GM23248 (cell line): ENCODE results near the gene SEPHS1. TPM values are rescaled to one million over a fixed set of nuclear protein-coding genes. Genes with fewer than 3 reads are reported as not detected.

Experiments
- DNase-seq: peaks from one replicate; pipeline ENCODE4 v3.0.0-alpha.2; 2015
- H2AFZ ChIP-seq: fragments of 200-600 bp; sonication (generic); 2 replicates; pipeline ENCODE4 v1.6.1; 2016; ENCODE audit warnings: antibody characterized with exemption
- H3F3A ChIP-seq: fragments of 200-600 bp; sonication (generic); 2 replicates; pipeline ENCODE4 v1.6.1; 2016; ENCODE audit warnings: mild to moderate bottlenecking, antibody characterized with exemption, mixed run types; ENCODE audit not compliant: insufficient read depth
- H3K27ac ChIP-seq: fragments of 200-600 bp; sonication (generic); 2 replicates; pipeline ENCODE4 v1.5.1; 2016; ENCODE audit warnings: mild to moderate bottlenecking
- H3K27me3 ChIP-seq: fragments of 200-600 bp; sonication (generic); replicated peaks from 2 replicates; pipeline ENCODE4 v1.6.1; 2016; ENCODE audit warnings: mild to moderate bottlenecking; ENCODE audit not compliant: insufficient read depth
- H3K36me3 ChIP-seq: fragments of 200-600 bp; sonication (generic); 2 replicates; pipeline ENCODE4 v1.6.1; 2016; ENCODE audit warnings: low read depth, mild to moderate bottlenecking
- H3K4me1 ChIP-seq: fragments of 200-600 bp; sonication (generic); 2 replicates; pipeline ENCODE4 v1.6.1; 2016; ENCODE audit warnings: mild to moderate bottlenecking; ENCODE audit not compliant: insufficient read depth
- H3K4me2 ChIP-seq: fragments of 200-600 bp; sonication (generic); one replicate; pipeline ENCODE4 v1.6.1; 2016; ENCODE audit warnings: mild to moderate bottlenecking; ENCODE audit not compliant: unreplicated experiment
- H3K4me3 ChIP-seq: fragments of 200-600 bp; sonication (generic); 2 replicates; pipeline ENCODE4 v1.5.1; 2016; ENCODE audit warnings: mild to moderate bottlenecking
- H3K79me2 ChIP-seq: fragments of 200-600 bp; sonication (generic); 2 replicates; pipeline ENCODE4 v1.6.1; 2016; ENCODE audit warnings: mild to moderate bottlenecking; ENCODE audit not compliant: insufficient read depth
- H3K9ac ChIP-seq: fragments of 200-600 bp; sonication (generic); 2 replicates; pipeline ENCODE4 v1.6.1; 2016; ENCODE audit warnings: mild to moderate bottlenecking
- H3K9me2 ChIP-seq: fragments of 200-600 bp; sonication (generic); 2 replicates; pipeline ENCODE4 v1.6.1; 2016; ENCODE audit warnings: mixed run types, mild to moderate bottlenecking, moderate library complexity; ENCODE audit not compliant: insufficient read depth
- H3K9me3 ChIP-seq: fragments of 200-600 bp; sonication (generic); one replicate; pipeline ENCODE4 v1.6.1; 2017; ENCODE audit warnings: low read depth
- H4K20me1 ChIP-seq: fragments of 200-600 bp; sonication (generic); 2 replicates; pipeline ENCODE4 v1.6.0; 2016; ENCODE audit not compliant: insufficient read depth
- EZH2 ChIP-seq: fragments of 200-600 bp; sonication (generic); IDR thresholded peaks from 2 replicates; pipeline ENCODE4 v1.6.1; 2018; ENCODE audit warnings: antibody characterized with exemption, mild to moderate bottlenecking; ENCODE audit not compliant: insufficient read depth, poor library complexity, severe bottlenecking
- EZH2phosphoT487 ChIP-seq: fragments of 200-600 bp; sonication (generic); IDR thresholded peaks from 2 replicates; pipeline ENCODE4 v1.6.1; 2018; ENCODE audit warnings: antibody characterized with exemption, moderate library complexity, mild to moderate bottlenecking, low read depth; ENCODE audit not compliant: insufficient read depth
- WGBS, 2 experiments: methylation state at CpG; one replicate each; pipeline ENCODE4 v1.1.6; 2015 to 2017; ENCODE audit warnings: low lambda C conversion rate in 2 of 2, low coverage in 1 of 2; ENCODE audit errors: missing lambda C conversion rate in 2 of 2; 5-methylcytosine and 5-hydroxymethylcytosine counted together
- in situ Hi-C: fragments of 300-500 bp; cut with MboI; formaldehyde crosslinking; loops from 2 replicates; pipeline ENCODE4 v1.15.0; 2020
- polyA plus RNA-seq: library from polyadenylated mRNA; unstranded; fragments of >200 nt; fragmentation: Nextera tagmentation; extraction: Ambion mirVana; gene quantifications from 2 replicates; pipeline ENCODE4 v1.2.1, GENCODE V29; 2016
- total RNA-seq: library from RNA; depleted of rRNA; stranded (reverse); fragments of >200 nt; shearing (Covaris generic); gene quantifications from 2 replicates; pipeline ENCODE4 v1.2.3, GENCODE V29; 2014

The SEPHS1 gene
- total and polyA plus RNA-seq, 2 experiments from 2014 or later, result 16.6 to 35.0 TPM

- WGBS, 2 experiments, result 97% methylated on average over 3 of the region's 3 CpGs
- no peak overlapping the region for H2AFZ ChIP-seq
Measured at GRCh38 chr10:13329565-13329964, 18.5 kb downstream of the SEPHS1 start.

GRCh38 chr10:13328613-13329012 lies 19.5 kb downstream of the SEPHS1 start:
- Histone ChIP-seq H2AFZ (no peak overlapping the region), H4K20me1 (no peaks in the 10 kb centered on the region), H3K36me3 (peaks cover 52% of the 10 kb centered on the region), H3K79me2 (no peaks in the 10 kb centered on the region), H3K4me1 (no peaks in the 10 kb centered on the region), H3F3A (no peaks in the 10 kb centered on the region), H3K27me3 (no peaks in the 10 kb centered on the region), H3K27ac (no peak overlapping the region), H3K9ac (no peak overlapping the region), H3K4me3 (no peak overlapping the region), H3K9me3 (no peaks in the 10 kb centered on the region), H3K4me2 (no peak overlapping the region), H3K9me2 (no peaks in the 10 kb centered on the region)
- in situ Hi-C loops, result no loop called here
- no peak for TF ChIP-seq EZH2
- TF ChIP-seq EZH2phosphoT487, result no peak
- DNase-seq, result no peak
- 84% methylated on average over 10 of the region's 10 CpGs for WGBS, 2 experiments

More at GRCh38 chr10:13329565-13329964, 18.5 kb downstream of the SEPHS1 start:
- Histone ChIP-seq H3K36me3 (peaks cover 54% of the 10 kb centered on the region), H3K79me2 (no peaks in the 10 kb centered on the region), H3K9me2 (no peaks in the 10 kb centered on the region), H3K9ac (no peak overlapping the region), H3K4me1 (no peaks in the 10 kb centered on the region), H3K27me3 (no peaks in the 10 kb centered on the region), H3K27ac (no peak overlapping the region), H3K9me3 (no peaks in the 10 kb centered on the region), H3K4me2 (no peak overlapping the region), H3F3A (no peaks in the 10 kb centered on the region), H3K4me3 (no peak overlapping the region), H4K20me1 (no peaks in the 10 kb centered on the region)
- in situ Hi-C loops, result no loop called here
- no peak for TF ChIP-seq EZH2phosphoT487
- TF ChIP-seq EZH2, result no peak
- no peak for DNase-seq

- H3K9ac ChIP-seq, result no peak overlapping the region
- H3K27ac ChIP-seq, result no peak overlapping the region
- no peak overlapping the region for H3K4me3 ChIP-seq
- no peaks in the 10 kb centered on the region for H3K9me2 ChIP-seq
- no peaks in the 10 kb centered on the region for H3K79me2 ChIP-seq
- H3K36me3 ChIP-seq, result peaks cover 52% of the 10 kb centered on the region
- TF ChIP-seq EZH2phosphoT487, result no peak
- no peak for TF ChIP-seq EZH2
- H4K20me1 ChIP-seq, result no peaks in the 10 kb centered on the region
- no peaks in the 10 kb centered on the region for H3K4me1 ChIP-seq
- no peaks in the 10 kb centered on the region for H3F3A ChIP-seq
- no peak overlapping the region for H2AFZ ChIP-seq
- H3K27me3 ChIP-seq, result no peaks in the 10 kb centered on the region
- no peak overlapping the region for H3K4me2 ChIP-seq
- DNase-seq, result no peak
- in situ Hi-C loops, result no loop called here
- H3K9me3 ChIP-seq, result no peaks in the 10 kb centered on the region
- 86 to 89% methylated on average over 5 of the region's 5 CpGs for WGBS, 2 experiments
Measured at GRCh38 chr10:13328126-13328525, 20.0 kb downstream of the SEPHS1 start.

- no peaks in the 10 kb centered on the region for H4K20me1 ChIP-seq
- H3K4me3 ChIP-seq, result no peak overlapping the region
- H3K9ac ChIP-seq, result no peak overlapping the region
- no peak for DNase-seq
- no peaks in the 10 kb centered on the region for H3K9me3 ChIP-seq
- TF ChIP-seq EZH2 (no peak), EZH2phosphoT487 (no peak)
- H2AFZ ChIP-seq, result no peak overlapping the region
- 18 to 20% methylated on average over 3 of the region's 3 CpGs for WGBS, 2 experiments
- no peak overlapping the region for H3K27ac ChIP-seq
- H3K79me2 ChIP-seq, result no peaks in the 10 kb centered on the region
- H3K4me1 ChIP-seq, result no peaks in the 10 kb centered on the region
- in situ Hi-C loops, result no loop called here
- no peaks in the 10 kb centered on the region for H3K9me2 ChIP-seq
- no peaks in the 10 kb centered on the region for H3F3A ChIP-seq
- no peak overlapping the region for H3K4me2 ChIP-seq
- H3K36me3 ChIP-seq, result peaks cover 52% of the 10 kb centered on the region
- H3K27me3 ChIP-seq, result no peaks in the 10 kb centered on the region
Measured at GRCh38 chr10:13327534-13327933, 20.6 kb downstream of the SEPHS1 start.

DNA sequence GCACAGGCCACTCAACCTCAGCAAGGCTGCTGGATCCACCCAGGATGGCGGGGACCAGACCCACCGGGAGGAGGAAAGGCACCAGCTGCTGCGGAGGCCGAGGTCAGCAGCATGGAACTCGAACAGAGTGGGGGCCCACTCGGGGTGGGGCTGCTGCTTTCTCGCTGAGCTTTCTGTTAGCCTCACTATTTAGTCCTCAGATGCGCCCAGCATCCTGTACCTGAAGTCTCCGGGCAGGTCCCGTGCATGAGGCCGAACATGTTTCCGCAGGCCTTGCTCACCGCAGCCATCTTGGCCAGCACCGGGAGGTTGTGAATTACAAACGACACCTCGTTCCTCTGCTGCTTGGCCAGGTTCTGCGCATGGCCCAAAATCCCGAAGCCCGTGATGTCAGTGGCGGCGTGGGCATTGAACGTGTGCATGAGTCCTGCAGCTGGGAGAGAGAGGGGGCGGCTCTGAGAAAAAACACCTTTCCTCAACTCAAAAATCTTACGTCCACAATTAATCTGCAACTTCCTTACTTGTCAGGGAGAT lies 25.4 kb downstream of the SEPHS1 start:
- H4K20me1 ChIP-seq, result no peaks in the 10 kb centered on the region
- peaks cover 22% of the 10 kb centered on the region for H3K36me3 ChIP-seq
- no peaks in the 10 kb centered on the region for H3K27me3 ChIP-seq
- H3K4me1 ChIP-seq, result no peaks in the 10 kb centered on the region
- no peak overlapping the region for H3K4me2 ChIP-seq
- no peaks in the 10 kb centered on the region for H3K9me2 ChIP-seq
- in situ Hi-C loops, result no loop called here
- TF ChIP-seq EZH2, result no peak
- no peak for TF ChIP-seq EZH2phosphoT487
- no peak overlapping the region for H3K9ac ChIP-seq
- H3K4me3 ChIP-seq, result no peak overlapping the region
- WGBS, 2 experiments, result 95 to 96% methylated on average over 23 to 24 of the region's 24 CpGs
- DNase-seq, result no peak
- H3K79me2 ChIP-seq, result no peaks in the 10 kb centered on the region
- no peak overlapping the region for H3K27ac ChIP-seq
- no peak overlapping the region for H2AFZ ChIP-seq
- no peaks in the 10 kb centered on the region for H3F3A ChIP-seq
- H3K9me3 ChIP-seq, result no peaks in the 10 kb centered on the region
